Dermis lymphatic vessel endothelial cell (primary cell): ENCODE measurements around the gene CELA2A. TPM values are rescaled to one million over a fixed set of nuclear protein-coding genes. Genes with fewer than 3 reads are reported as not detected.

Experiments used
- total RNA-seq: library from RNA; depleted of rRNA; stranded (reverse); fragments of >200 nt; gene quantifications from 2 replicates; pipeline ENCODE4 v1.2.1, GENCODE V29; 2014

Gene CELA2A
- not detected in 2 replicates for total RNA-seq

GRCh38 chr1:15456313-15456954 is at the start of gene CELA2A:
CELA2A (plus strand) TSS chr1:15456732; CDS start chr1:15456754, 22 bp downstream.

GRCh38 chr1:15409388-15410222 is 46.9 kb upstream of the CELA2A start, which contains the start of gene EFHD2:
EFHD2 (plus strand) TSS chr1:15409888; CDS start chr1:15409972, 84 bp downstream.

GRCh38 chr1:15475752-15476314 is 19.3 kb downstream of the CELA2A start, which contains the start of gene CELA2B:
CELA2B (plus strand) TSS chr1:15476104; CDS start chr1:15476126, 22 bp downstream.

Other genes starting within 250 kb of the CELA2A start
- 0.26 TPM in 1 of 2 replicates, not detected in the other for gene FHAD1, start 209.5 kb upstream of the CELA2A start, total RNA-seq
- gene EFHD2, start 46.8 kb upstream of the CELA2A start, total RNA-seq: 27.3 and 28.3 TPM in 2 replicates
- gene CTRC, start 18.3 kb upstream of the CELA2A start, total RNA-seq: not detected in 2 replicates
- gene CELA2B, start 19.4 kb downstream of the CELA2A start, total RNA-seq: not detected in 2 replicates
- gene CASP9, start 67.5 kb downstream of the CELA2A start, total RNA-seq: 2.4 and 4.4 TPM in 2 replicates
- gene DNAJC16, start 70.1 kb downstream of the CELA2A start, total RNA-seq: 10.9 and 11.6 TPM in 2 replicates
- gene AGMAT, start 128.3 kb downstream of the CELA2A start, total RNA-seq: 0.11 and 0.17 TPM in 2 replicates
- gene DDI2, start 160.7 kb downstream of the CELA2A start, total RNA-seq: 13.3 and 19.1 TPM in 2 replicates
- 40.6 and 51.8 TPM in 2 replicates for gene PLEKHM2, start 227.6 kb downstream of the CELA2A start, total RNA-seq